ENCODE measurements around the gene SOX13.
"Not testable (repeated sequence)": the region's sequence is repeated elsewhere in the genome, so short reads cannot be mapped to it uniquely, and the experiment has no call there.

The SOX13 gene

DNA sequence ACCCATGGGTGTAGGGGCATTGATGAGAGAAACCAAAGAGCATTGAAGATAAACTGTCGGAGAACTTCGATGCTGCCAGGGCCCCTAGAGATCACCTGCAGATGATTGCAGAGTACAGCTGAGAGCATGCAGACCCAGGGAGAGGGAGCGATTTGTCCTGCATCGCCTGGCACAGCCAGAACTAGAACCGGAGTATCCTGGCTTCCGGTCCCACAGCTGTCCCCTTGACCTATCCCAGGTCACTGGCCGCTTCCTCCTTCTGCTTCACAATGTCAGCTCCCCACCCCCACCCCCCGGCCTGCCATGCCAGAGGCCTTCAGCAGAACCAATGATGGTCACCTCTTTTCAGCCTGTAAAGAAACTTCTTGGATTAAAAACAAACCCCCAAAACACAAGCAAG is 29.2 kb upstream of the SOX13 start:
- TF ChIP-seq JUND (IDR thresholded peaks at IDR 0.05; ENCODE audit: low read depth) = no peak
- DNase-seq (ENCODE audit: low read depth in 1 of 2, low spot score in 1 of 2) = no peak
- in situ Hi-C loops (cut with HindIII; ENCODE audit: low pct_unique_long_range_greater_than_20kb, low sequenced_read_pairs) = no loop called here

DNA sequence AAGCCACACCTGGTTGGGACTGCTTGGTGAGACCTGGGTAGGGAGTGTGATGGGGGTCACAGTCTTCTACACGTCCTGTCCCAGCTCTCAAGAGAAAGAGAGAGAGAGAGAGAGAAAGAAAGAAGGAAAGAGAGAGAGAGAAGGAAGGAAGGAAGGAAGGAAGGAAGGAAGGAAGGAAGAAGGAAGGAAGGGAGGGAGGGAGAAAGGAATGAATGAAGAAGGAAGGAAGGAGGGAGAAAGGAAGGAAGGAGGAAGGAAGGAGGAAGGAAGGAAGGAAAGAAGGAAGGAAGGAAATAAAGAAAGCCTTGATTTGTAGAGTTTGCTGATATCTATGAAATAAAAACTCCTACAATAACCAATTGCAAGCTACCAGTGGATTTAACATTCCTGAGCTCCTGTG is 28.5 kb upstream of the SOX13 start:
- TF ChIP-seq JUND (IDR thresholded peaks at IDR 0.05; ENCODE audit: low read depth) = no peak
- in situ Hi-C loops (cut with HindIII; ENCODE audit: low pct_unique_long_range_greater_than_20kb, low sequenced_read_pairs) = no loop called here
- no peak for DNase-seq (ENCODE audit: low read depth in 1 of 2, low spot score in 1 of 2)

DNA sequence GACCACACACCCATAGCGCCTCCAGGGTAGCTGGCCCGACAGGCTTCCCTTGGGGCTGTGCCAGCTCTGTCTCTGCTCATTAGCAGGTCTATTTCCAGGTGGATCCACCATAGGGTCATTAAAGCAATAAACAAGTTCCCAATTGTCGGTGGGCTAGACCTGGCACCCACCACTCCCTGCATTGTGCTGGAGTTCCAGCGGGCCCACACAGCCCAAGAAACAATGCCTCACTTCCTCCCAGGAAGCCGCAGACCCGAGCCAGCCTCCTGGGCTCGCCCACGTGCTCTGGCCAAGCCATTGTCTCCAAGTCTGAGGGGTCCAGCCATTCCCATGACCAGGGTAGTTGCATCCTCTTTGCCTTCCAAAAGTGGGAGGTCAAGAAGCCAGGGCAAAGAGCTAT is 27.5 kb upstream of the SOX13 start:
- in situ Hi-C loops (cut with HindIII; ENCODE audit: low pct_unique_long_range_greater_than_20kb, low sequenced_read_pairs) = no loop called here
- DNase-seq (ENCODE audit: low read depth in 1 of 2, low spot score in 1 of 2) = no peak
- TF ChIP-seq JUND (IDR thresholded peaks at IDR 0.05; ENCODE audit: low read depth) = no peak

DNA sequence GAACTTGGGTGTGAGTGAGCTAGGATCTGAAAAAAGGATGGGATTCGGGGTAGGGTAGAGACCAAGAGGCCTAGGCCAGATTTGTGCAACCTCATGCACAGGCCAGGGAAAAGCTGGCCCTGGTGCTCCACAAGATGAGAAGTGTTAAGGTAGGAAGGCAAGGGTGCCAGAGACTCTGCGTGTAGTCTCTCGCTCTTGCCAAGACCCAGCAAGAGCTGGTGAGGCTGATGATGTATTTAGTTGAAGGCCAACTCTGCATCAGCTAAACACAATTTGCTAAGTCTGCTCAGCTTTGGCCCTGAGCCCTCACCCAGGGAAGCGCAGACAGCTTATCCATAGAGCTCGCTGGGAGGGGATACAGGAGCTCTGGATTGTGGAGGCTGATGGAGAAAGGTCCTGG is 26.6 kb upstream of the SOX13 start:
- DNase-seq (ENCODE audit: low read depth in 1 of 2, low spot score in 1 of 2) = no peak
- in situ Hi-C loops (cut with HindIII; ENCODE audit: low pct_unique_long_range_greater_than_20kb, low sequenced_read_pairs) = no loop called here
- no peak for TF ChIP-seq JUND (IDR thresholded peaks at IDR 0.05; ENCODE audit: low read depth)

DNA sequence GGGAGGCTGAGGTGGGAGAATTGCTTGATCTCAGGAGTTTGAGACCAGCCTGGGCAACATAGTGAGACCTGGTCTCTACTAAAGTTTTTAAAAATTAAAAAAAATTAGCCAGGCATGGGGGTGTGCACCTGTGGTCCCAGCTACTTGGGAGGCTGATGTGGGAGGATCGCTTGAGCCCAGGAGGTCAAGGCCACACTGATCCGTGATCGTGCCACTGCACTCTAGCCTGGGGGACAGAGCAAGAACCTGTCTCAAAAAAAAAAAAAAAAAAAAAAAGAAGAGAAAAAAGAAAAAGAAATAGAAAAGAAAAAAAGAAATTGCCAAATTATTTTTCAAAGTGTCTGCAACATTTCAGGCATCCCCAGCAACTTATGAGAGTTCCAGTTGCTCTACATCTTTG is 24.1 kb upstream of the SOX13 start:
- in situ Hi-C loops (cut with HindIII; ENCODE audit: low pct_unique_long_range_greater_than_20kb, low sequenced_read_pairs) = not testable (repeated sequence)

DNA sequence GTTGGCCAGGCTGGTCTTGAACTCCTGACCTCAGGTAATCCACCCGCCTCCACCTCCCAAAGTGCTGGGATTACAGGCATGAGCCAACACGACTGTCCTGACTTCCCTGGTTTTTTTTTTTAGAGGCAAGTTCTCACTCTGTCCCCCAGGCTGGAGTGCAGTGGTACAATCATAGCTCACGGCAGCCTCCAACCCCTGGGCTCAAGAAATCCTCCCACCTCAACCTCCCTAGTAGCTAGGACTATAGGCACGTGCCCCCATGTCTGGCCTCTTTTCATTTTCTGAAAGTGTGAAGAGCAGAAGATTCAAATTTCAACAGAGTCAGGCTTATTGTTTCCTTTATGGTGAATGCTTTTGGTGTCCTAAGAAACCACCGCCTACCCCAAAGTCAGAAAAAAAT is 21.7 kb upstream of the SOX13 start:
- in situ Hi-C loops (cut with HindIII; ENCODE audit: low pct_unique_long_range_greater_than_20kb, low sequenced_read_pairs) = no loop called here
- TF ChIP-seq JUND (IDR thresholded peaks at IDR 0.05; ENCODE audit: low read depth) = no peak

More for the DNA sequence above, 24.1 kb upstream of the SOX13 start:
- DNase-seq (ENCODE audit: low read depth in 1 of 2, low spot score in 1 of 2) = not testable (repeated sequence)

DNA sequence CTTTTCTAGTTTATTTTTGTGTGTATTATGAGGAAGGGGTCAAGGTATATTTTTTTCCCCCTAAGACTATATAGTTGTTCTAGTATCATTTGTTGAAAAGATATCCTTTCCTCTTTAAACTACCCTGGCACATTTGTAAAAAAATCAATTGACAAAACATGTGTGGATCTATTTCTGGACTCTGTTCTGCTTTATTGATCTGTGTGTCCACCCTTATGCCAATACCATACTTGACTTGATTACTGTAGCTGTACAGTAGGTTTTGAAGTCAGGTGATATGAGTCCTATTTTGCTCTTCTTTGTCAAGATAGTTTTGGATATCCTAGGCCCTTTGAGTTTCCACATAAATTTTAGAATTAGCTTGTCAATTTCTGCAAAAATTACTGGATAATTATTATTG is 21.2 kb upstream of the SOX13 start:
- no peak for DNase-seq (ENCODE audit: low read depth in 1 of 2, low spot score in 1 of 2)
- TF ChIP-seq JUND (IDR thresholded peaks at IDR 0.05; ENCODE audit: low read depth) = no peak
- in situ Hi-C loops (cut with HindIII; ENCODE audit: low pct_unique_long_range_greater_than_20kb, low sequenced_read_pairs) = no loop called here

More for the DNA sequence above, 21.7 kb upstream of the SOX13 start:
- DNase-seq (ENCODE audit: low read depth in 1 of 2, low spot score in 1 of 2) = no peak

DNA sequence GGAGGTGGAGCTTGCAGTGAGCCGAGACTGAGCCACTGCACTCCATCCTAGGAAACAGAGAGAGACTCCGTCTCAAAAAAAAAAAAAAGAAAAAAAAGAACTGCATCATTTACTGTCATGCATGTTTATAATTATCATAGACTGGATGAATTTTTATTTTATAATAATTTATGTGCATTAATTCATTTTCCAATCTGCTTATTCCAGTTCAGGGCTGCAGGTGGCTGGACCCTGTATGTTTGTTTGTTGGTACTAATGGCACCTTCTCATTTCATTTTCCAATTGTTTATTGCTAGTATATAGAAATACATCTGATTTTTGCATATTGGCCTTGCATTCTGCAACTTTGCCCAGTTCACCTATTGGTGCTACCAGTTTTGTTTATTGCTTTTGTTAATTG is 19.0 kb upstream of the SOX13 start:
- no peak for TF ChIP-seq JUND (IDR thresholded peaks at IDR 0.05; ENCODE audit: low read depth)
- in situ Hi-C loops (cut with HindIII; ENCODE audit: low pct_unique_long_range_greater_than_20kb, low sequenced_read_pairs) = no loop called here

DNA sequence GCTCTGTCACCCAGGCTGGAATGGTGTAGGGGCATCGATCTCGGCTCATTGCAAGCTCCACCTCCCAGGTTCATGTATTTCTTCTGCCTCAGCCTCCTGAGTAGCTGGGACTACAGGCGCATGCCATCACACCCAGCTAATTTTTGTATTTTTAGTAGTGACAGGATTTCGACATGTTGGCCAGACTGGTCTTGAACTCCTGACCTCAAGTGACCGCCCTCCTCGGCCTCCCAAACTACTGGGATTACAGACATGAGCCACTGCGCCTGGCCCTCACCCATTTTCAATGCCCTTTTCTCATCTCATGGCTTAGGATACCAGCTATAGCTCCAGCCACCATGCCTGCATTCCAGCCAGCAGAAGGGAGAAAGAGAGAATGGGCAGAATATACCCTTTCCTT is 12.9 kb upstream of the SOX13 start:
- no peak for TF ChIP-seq JUND (IDR thresholded peaks at IDR 0.05; ENCODE audit: low read depth)
- no peak for DNase-seq (ENCODE audit: low read depth in 1 of 2, low spot score in 1 of 2)
- in situ Hi-C loops (cut with HindIII; ENCODE audit: low pct_unique_long_range_greater_than_20kb, low sequenced_read_pairs) = no loop called here

More for the DNA sequence above, 19.0 kb upstream of the SOX13 start:
- no peak for DNase-seq (ENCODE audit: low read depth in 1 of 2, low spot score in 1 of 2)

DNA sequence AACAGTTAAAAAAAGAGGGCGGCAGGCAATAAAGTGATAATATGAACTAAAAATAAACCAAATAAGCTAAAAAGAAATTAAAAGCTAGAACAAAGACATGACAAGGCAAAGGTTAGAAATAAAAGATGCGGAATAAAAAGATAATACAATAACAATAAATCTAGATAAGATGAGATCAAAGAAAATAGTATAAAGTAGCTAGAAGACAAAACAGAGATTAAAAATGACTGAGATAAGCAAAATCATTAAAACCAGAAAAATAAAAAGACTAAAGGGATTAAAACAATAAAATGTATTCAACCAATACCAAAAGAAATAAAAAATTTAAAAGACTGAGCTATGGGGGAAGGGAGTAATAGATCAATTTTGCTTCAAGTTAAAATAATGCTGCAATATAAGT is 10.8 kb upstream of the SOX13 start:
- in situ Hi-C loops (cut with HindIII; ENCODE audit: low pct_unique_long_range_greater_than_20kb, low sequenced_read_pairs) = no loop called here
- TF ChIP-seq JUND (IDR thresholded peaks at IDR 0.05; ENCODE audit: low read depth) = no peak
- DNase-seq (ENCODE audit: low read depth in 1 of 2, low spot score in 1 of 2) = no peak

DNA sequence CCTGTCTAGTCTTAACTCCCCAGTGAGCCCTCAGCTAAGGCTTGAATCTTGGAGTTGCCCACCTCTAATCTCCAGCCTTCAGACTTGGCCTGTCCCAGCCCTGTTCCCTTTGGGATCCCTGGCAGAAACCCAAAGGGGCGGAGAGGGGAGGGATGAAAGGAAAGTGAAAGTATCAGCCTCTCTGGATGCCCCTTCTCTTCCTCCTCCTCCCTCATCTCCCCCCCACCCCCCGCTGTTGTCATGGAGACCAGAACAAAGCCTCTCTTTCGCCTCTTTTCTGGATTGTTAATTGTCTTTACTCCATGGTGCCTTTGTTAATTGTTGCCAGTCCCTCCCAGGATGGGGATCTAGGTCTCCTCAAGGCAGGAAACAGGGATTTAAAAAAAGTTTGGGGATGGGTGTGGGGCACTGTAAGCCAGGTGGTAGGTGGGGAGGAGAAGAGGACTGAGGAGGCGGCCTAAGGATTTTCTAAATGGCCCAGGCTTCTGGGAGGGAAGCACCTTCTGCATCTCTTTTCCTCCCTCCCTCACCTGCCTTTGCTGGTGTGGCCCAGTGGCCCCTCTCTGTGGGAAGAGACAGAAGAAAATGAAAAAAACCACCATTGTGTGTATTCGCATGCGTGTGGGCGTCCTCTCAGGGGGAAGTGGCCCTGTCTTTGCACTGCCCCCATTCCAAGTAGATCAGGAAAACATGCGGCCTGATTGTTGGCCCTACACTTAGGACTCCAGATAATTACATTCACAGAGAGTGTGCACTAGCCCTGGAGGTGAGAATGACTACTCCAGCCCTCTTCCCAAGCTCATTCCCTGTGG is 7.5 kb upstream of the SOX13 start:
- in situ Hi-C loops (cut with HindIII; ENCODE audit: low pct_unique_long_range_greater_than_20kb, low sequenced_read_pairs) = no loop called here
- DNase-seq (ENCODE audit: low read depth in 1 of 2, low spot score in 1 of 2) = no peak
- TF ChIP-seq JUND (IDR thresholded peaks at IDR 0.05; ENCODE audit: low read depth) = no peak

DNA sequence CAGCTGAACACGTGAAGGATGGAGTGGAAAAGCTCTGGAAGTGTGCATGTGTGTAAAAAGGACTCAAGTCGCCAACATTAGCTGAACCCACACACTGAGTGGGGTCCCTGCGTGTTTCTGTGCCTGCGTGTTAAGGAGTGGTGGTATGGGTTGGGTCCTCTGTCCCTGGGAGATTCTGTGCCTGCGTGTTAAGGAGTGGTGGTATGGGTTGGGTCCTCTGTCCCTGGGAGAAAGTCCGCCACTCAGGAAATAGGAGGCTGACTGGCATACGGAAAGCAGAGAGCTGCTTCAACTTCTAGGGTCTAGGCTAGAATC is 7.0 kb upstream of the SOX13 start:
- TF ChIP-seq JUND (IDR thresholded peaks at IDR 0.05; ENCODE audit: low read depth) = no peak
- in situ Hi-C loops (cut with HindIII; ENCODE audit: low pct_unique_long_range_greater_than_20kb, low sequenced_read_pairs) = no loop called here
- no peak for DNase-seq (ENCODE audit: low read depth in 1 of 2, low spot score in 1 of 2)

DNA sequence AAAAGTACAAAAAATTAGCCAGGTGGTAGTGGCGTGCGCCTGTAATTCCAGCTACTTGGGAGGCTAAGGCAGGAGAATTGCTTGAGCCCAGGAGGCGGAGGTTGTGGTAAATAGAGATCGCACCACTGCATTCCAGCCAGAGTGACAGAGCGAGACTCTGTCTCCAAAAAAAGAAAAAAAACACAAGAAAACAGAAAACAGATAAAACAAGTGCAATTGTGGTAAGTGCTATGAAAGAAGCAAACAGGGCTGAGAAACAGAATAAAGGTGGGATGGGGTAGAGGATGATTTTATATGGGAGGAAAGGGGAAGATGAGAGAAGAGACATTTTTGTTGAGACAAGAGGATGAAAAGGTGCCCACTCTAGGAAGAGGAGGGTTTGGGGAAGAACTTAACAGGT is 5.0 kb upstream of the SOX13 start:
- TF ChIP-seq JUND (IDR thresholded peaks at IDR 0.05; ENCODE audit: low read depth) = no peak
- in situ Hi-C loops (cut with HindIII; ENCODE audit: low pct_unique_long_range_greater_than_20kb, low sequenced_read_pairs) = no loop called here

DNA sequence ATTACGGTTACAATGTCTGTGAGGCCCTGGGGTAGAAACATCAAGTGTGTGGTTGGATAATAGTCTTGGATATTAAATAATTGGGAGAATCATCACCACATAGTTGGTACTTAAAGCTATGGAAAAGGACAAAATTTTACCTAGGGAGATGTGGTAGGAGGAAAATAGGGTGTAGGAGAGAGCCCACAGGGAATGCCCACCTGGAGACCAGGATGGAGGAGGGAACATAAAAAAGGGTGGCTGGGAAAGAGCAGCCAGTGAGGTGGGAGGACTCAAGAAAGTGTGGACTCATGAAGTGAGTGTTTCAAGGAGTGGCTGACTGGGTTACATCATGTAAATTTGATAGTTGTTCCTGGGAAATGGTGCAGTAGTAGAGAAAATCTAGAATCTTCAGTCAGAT is 3.0 kb upstream of the SOX13 start:
- no peak for DNase-seq (ENCODE audit: low read depth in 1 of 2, low spot score in 1 of 2)
- no peak for TF ChIP-seq JUND (IDR thresholded peaks at IDR 0.05; ENCODE audit: low read depth)
- in situ Hi-C loops (cut with HindIII; ENCODE audit: low pct_unique_long_range_greater_than_20kb, low sequenced_read_pairs) = no loop called here

More for the DNA sequence above, 5.0 kb upstream of the SOX13 start:
- no peak for DNase-seq (ENCODE audit: low read depth in 1 of 2, low spot score in 1 of 2)
